Measurements from ENCODE around the gene NAA60.
"Not testable (repeated sequence)": the region's sequence is repeated elsewhere in the genome, so short reads cannot be mapped to it uniquely, and the experiment has no call there.

The NAA60 gene

DNA sequence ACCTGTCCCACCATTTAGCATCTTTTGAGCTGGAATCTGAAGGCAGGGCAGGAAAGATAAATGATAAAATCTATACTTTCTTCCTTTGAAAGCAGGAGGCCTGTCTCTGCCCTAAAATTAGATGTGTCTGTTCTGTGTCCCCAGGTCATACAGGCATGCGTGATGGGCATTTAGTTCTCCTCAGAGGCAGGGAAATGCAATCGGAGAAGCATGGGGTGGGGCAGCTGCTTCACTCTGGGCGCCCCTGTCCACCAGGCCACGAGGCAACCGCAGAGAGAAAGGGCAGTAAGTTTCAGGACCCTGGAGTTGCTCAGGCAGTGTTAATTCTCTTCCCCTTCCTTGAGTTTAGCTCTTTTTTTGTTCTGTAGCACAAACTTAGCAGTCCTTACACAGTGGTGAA lies 82.5 kb downstream of the NAA60 start:
- POLR2A ChIA-PET = interaction anchor here (0.8 kb wide), 1 partner anchor 125 kb away, joined by 3 read pairs; the partner anchor contains the start of genes ZNF174 and ZSCAN32
- Histone ChIP-seq H3K36me3 (ENCODE audit: control insufficient read depth in 2 of 2, insufficient read depth in 1 of 2, low read length in 2 of 2) (peaks cover 10 to 72% of the 10 kb centered on the region in 2 experiments; a peak in 2 of 3 replicates), H3K4me3 (ENCODE audit: low read depth, low read length) (no peak overlapping the region), H3K4me1 (ENCODE audit: control insufficient read depth, insufficient read depth, low read length) (no peaks in the 10 kb centered on the region), H3K9me3 (ENCODE audit: control insufficient read depth, insufficient read depth, low read depth, low read length) (no peaks in the 10 kb centered on the region), H3K27ac (ENCODE audit: extremely low read depth, low read depth, low read length) (no peak overlapping the region)
- CTCF ChIA-PET = interaction anchor here (0.7 to 1.1 kb wide), 4 partner anchors 11 to 1967 kb away, joined by 3 to 9 read pairs (median 4); no protein-coding TSS in a partner anchor
- no peak for TF ChIP-seq ZNF114 (tag by site-specific recombination; IDR thresholded peaks at IDR 0.05)
- TF ChIP-seq, protein P1, sequence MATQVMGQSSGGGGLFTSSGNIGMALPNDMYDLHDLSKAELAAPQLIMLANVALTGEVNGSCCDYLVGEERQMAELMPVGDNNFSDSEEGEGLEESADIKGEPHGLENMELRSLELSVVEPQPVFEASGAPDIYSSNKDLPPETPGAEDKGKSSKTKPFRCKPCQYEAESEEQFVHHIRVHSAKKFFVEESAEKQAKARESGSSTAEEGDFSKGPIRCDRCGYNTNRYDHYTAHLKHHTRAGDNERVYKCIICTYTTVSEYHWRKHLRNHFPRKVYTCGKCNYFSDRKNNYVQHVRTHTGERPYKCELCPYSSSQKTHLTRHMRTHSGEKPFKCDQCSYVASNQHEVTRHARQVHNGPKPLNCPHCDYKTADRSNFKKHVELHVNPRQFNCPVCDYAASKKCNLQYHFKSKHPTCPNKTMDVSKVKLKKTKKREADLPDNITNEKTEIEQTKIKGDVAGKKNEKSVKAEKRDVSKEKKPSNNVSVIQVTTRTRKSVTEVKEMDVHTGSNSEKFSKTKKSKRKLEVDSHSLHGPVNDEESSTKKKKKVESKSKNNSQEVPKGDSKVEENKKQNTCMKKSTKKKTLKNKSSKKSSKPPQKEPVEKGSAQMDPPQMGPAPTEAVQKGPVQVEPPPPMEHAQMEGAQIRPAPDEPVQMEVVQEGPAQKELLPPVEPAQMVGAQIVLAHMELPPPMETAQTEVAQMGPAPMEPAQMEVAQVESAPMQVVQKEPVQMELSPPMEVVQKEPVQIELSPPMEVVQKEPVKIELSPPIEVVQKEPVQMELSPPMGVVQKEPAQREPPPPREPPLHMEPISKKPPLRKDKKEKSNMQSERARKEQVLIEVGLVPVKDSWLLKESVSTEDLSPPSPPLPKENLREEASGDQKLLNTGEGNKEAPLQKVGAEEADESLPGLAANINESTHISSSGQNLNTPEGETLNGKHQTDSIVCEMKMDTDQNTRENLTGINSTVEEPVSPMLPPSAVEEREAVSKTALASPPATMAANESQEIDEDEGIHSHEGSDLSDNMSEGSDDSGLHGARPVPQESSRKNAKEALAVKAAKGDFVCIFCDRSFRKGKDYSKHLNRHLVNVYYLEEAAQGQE (tag by site-specific recombination; IDR thresholded peaks at IDR 0.05) = no peak

- peaks cover 14 to 78% of the 10 kb centered on the region in 2 experiments; a peak in 2 of 3 replicates for H3K36me3 ChIP-seq (ENCODE audit: control insufficient read depth in 2 of 2, insufficient read depth in 1 of 2, low read length in 2 of 2)
- CTCF ChIA-PET = interaction anchor here (0.5 to 2.2 kb wide), 6 partner anchors 14 to 963 kb away, joined by 3 to 6 read pairs (median 4); no protein-coding TSS in a partner anchor
- POLR2A ChIA-PET; H3K9me3 ChIP-seq (ENCODE audit: control insufficient read depth, insufficient read depth, low read depth, low read length); H3K4me3 ChIP-seq (ENCODE audit: low read depth, low read length); H3K4me1 ChIP-seq (ENCODE audit: control insufficient read depth, insufficient read depth, low read length); H3K27ac ChIP-seq (ENCODE audit: extremely low read depth, low read depth, low read length): not testable (repeated sequence)
- TF ChIP-seq ZNF654 (tag by site-specific recombination; IDR thresholded peaks at IDR 0.05; ENCODE audit: low read depth) = peak; percentile 50
Observed at GRCh38 chr16:3527216-3527829, 83.8 kb downstream of the NAA60 start.

DNA sequence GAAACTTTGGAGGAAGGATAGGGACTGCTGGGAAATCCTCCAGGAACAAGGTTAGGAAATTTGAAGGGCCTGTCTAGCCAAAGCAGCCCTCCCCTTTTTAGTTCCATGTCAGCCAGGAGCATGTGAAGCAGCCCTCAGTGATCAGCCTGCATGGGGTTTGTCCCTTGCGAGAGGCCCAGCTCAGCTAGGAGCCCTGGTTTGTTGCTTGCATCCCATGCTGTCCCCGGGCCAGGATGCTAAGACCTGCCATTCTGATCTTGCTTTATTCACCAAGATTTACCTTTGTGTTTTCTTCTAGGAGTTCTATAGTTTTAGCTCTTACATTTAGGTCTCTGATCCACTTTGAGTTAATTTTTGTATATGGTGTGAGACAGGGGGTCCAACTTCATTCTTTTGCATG lies 84.9 kb downstream of the NAA60 start:
- CTCF ChIA-PET = interaction anchor here (2.2 kb wide), 1 partner anchor 13 kb away, joined by 6 read pairs; no protein-coding TSS in a partner anchor
- H3K4me3 ChIP-seq (ENCODE audit: low read depth, low read length) = no peak overlapping the region
- H3K27ac ChIP-seq (ENCODE audit: extremely low read depth, low read depth, low read length) = no peak overlapping the region
- H3K36me3 ChIP-seq (ENCODE audit: control insufficient read depth in 2 of 2, insufficient read depth in 1 of 2, low read length in 2 of 2) = peaks cover 10 to 78% of the 10 kb centered on the region in 2 experiments; a peak in 2 of 3 replicates
- TF ChIP-seq ZNF174 (tag by site-specific recombination; IDR thresholded peaks at IDR 0.05) (no peak), ZNF354C (tag by site-specific recombination; IDR thresholded peaks at IDR 0.05; ENCODE audit: borderline replicate concordance, low read depth) (no peak), ZNF555 (tag by site-specific recombination; conservative IDR thresholded peaks at IDR 0.05) (no peak), ZNF248 (tag by site-specific recombination; IDR thresholded peaks at IDR 0.05) (no peak), WT1 (tag by site-specific recombination; IDR thresholded peaks at IDR 0.05) (no peak), KLF7 (tag by site-specific recombination; IDR thresholded peaks at IDR 0.05; ENCODE audit: borderline replicate concordance) (no peak), ZNF214 (tag by site-specific recombination; IDR thresholded peaks at IDR 0.05; ENCODE audit: borderline replicate concordance) (no peak), ZNF292 (tag by site-specific recombination; IDR thresholded peaks at IDR 0.05; ENCODE audit: borderline replicate concordance, low read depth) (no peak), ZNF560 (tag by site-specific recombination; IDR thresholded peaks at IDR 0.05; ENCODE audit: borderline replicate concordance) (no peak), ZNF837 (tag by site-specific recombination; IDR thresholded peaks at IDR 0.05) (no peak), ZSCAN30 (tag by site-specific recombination; IDR thresholded peaks at IDR 0.05) (no peak), ZNF677 (tag by site-specific recombination; IDR thresholded peaks at IDR 0.05) (no peak), ZNF785 (tag by site-specific recombination; IDR thresholded peaks at IDR 0.05) (no peak), EGR2 (tag by site-specific recombination; IDR thresholded peaks at IDR 0.05; ENCODE audit: low read depth) (no peak), ZNF501 (tag by site-specific recombination; IDR thresholded peaks at IDR 0.05) (no peak), ZNF24 (tag by site-specific recombination; IDR thresholded peaks at IDR 0.05) (no peak), ZNF350 (tag by site-specific recombination; IDR thresholded peaks at IDR 0.05) (no peak), ZNF549 (tag by site-specific recombination; IDR thresholded peaks at IDR 0.05) (no peak)
- TF ChIP-seq, protein P2, sequence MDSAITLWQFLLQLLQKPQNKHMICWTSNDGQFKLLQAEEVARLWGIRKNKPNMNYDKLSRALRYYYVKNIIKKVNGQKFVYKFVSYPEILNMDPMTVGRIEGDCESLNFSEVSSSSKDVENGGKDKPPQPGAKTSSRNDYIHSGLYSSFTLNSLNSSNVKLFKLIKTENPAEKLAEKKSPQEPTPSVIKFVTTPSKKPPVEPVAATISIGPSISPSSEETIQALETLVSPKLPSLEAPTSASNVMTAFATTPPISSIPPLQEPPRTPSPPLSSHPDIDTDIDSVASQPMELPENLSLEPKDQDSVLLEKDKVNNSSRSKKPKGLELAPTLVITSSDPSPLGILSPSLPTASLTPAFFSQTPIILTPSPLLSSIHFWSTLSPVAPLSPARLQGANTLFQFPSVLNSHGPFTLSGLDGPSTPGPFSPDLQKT (IDR thresholded peaks at IDR 0.05; ENCODE audit: borderline replicate concordance, low read depth, low read length) = no peak
- TF ChIP-seq, protein P3, sequence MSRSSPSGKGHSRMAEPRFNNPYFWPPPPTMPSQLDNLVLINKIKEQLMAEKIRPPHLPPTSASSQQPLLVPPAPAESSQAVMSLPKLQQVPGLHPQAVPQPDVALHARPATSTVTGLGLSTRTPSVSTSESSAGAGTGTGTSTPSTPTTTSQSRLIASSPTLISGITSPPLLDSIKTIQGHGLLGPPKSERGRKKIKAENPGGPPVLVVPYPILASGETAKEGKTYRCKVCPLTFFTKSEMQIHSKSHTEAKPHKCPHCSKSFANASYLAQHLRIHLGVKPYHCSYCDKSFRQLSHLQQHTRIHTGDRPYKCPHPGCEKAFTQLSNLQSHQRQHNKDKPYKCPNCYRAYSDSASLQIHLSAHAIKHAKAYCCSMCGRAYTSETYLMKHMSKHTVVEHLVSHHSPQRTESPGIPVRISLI (tag by site-specific recombination; IDR thresholded peaks at IDR 0.05) = no peak
- POLR2A ChIA-PET = interaction anchor here (0.6 kb wide), 1 partner anchor 340 kb away, joined by 3 read pairs; no protein-coding TSS in a partner anchor
- no peaks in the 10 kb centered on the region for H3K4me1 ChIP-seq (ENCODE audit: control insufficient read depth, insufficient read depth, low read length)
- no peaks in the 10 kb centered on the region for H3K9me3 ChIP-seq (ENCODE audit: control insufficient read depth, insufficient read depth, low read depth, low read length)

Data from HEK293 (cell line).